Fibroblast of mammary gland (primary cell): ENCODE measurements around the gene TFAM.

ENCODE experiments used
- DNase-seq: peaks from one replicate; pipeline ENCODE4 v3.0.0-alpha.2; 2010; ENCODE audit warnings: low read depth
- H3K4me3 ChIP-seq: 2 replicates; pipeline ENCODE4 v1.5.1; 2011; ENCODE audit warnings: low read depth, mild to moderate bottlenecking, low read length, moderate library complexity; ENCODE audit not compliant: control insufficient read depth
- TF ChIP-seq, protein P1 (sequence below): conservative IDR thresholded peaks from 2 replicates; pipeline ENCODE4 v1.5.1; 2011; ENCODE audit warnings: low read depth, low read length, inconsistent platforms; ENCODE audit not compliant: control insufficient read depth, insufficient read depth

The TFAM gene

DNA sequence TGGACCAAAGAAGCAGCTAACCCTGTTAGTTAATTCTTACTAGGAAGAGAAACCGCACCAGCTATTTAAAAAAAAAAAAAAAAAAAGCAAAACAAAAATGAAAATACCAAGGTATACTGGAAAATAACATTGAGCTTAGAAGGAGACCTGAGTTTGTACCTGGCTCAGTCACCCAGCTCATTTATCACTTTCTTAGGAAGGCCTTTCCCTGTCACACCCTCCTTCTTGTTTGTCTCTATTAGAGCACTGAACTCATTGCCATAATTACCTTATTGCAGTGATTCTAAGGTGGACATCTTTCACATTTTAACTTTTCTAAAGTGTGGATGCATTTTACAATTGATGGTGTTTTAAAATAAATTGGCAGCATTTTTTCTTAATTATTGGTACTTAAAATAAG lies 26.3 kb upstream of the TFAM start:
- DNase-seq = no peak
- TF ChIP-seq, protein P1, sequence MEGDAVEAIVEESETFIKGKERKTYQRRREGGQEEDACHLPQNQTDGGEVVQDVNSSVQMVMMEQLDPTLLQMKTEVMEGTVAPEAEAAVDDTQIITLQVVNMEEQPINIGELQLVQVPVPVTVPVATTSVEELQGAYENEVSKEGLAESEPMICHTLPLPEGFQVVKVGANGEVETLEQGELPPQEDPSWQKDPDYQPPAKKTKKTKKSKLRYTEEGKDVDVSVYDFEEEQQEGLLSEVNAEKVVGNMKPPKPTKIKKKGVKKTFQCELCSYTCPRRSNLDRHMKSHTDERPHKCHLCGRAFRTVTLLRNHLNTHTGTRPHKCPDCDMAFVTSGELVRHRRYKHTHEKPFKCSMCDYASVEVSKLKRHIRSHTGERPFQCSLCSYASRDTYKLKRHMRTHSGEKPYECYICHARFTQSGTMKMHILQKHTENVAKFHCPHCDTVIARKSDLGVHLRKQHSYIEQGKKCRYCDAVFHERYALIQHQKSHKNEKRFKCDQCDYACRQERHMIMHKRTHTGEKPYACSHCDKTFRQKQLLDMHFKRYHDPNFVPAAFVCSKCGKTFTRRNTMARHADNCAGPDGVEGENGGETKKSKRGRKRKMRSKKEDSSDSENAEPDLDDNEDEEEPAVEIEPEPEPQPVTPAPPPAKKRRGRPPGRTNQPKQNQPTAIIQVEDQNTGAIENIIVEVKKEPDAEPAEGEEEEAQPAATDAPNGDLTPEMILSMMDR = no peak
- H3K4me3 ChIP-seq = no peak overlapping the region

DNA sequence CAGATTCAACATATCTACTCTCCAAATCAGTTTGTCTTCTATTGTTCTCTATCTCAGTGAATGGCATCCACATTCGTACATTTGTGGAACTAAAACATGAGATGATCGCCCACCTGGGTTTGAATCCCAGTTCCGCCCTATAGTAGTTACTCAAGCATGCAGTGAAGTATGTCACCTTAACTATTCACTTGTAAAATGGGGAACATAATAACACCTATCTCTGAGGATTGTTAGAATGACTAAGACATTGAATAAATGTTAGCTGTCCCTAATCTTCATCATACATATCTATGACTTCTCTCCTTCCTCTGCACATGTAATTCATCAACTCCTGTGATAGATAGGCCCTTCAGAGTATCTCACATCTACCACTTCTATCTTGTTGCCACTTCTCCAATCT lies 25.7 kb upstream of the TFAM start:
- no peak for DNase-seq
- no peak overlapping the region for H3K4me3 ChIP-seq
- TF ChIP-seq, protein P1 = no peak

DNA sequence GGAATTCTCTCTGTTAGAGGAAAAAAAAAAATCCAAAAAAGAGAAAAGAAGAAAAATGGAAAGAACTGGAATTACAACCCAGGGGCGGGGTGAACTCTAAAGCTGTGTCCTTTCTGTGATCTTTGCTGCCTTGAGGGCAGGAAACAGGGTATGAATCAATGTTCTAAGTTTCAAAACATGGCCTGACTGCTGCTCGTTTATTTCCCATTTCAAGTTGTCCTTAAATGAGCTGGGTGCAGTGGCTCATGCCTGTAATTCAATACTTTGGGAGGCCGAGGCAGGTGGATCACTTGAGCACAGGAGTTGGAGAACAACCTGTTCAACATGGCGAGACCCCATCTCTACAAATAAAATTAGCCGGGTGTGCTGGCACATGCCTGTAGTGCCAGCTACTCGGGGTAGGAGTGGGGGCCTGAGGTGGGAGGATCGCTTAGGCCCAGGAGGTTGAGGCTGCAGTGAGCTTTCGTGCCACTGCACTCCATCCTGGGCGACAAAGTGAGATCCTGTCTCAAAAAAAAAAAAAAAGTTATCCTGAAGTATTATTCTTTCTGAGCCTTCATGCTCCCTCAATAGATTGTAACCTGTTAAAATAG lies 24.7 kb upstream of the TFAM start:
- H3K4me3 ChIP-seq = no peak overlapping the region
- TF ChIP-seq, protein P1 = no peak
- no peak for DNase-seq

DNA sequence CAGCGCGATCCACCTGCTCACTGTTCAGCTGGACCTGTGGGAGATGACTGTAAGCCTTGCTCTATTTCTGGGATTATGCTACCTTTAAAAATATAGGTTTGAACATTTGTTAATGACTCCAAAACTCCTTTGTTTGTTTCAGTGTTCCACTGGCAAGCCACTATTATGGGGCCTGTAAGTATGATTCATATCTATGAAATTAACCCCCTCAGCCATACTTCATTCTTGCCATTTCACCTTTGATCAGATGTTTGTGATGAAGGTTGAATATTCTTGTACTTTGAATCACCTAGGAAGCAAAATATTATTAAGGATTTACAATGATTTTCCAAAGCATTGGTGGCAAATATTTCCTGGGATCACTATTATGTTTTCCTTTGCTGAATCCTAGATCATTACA lies 23.9 kb upstream of the TFAM start:
- DNase-seq = no peak
- H3K4me3 ChIP-seq = no peak overlapping the region
- TF ChIP-seq, protein P1 = no peak

DNA sequence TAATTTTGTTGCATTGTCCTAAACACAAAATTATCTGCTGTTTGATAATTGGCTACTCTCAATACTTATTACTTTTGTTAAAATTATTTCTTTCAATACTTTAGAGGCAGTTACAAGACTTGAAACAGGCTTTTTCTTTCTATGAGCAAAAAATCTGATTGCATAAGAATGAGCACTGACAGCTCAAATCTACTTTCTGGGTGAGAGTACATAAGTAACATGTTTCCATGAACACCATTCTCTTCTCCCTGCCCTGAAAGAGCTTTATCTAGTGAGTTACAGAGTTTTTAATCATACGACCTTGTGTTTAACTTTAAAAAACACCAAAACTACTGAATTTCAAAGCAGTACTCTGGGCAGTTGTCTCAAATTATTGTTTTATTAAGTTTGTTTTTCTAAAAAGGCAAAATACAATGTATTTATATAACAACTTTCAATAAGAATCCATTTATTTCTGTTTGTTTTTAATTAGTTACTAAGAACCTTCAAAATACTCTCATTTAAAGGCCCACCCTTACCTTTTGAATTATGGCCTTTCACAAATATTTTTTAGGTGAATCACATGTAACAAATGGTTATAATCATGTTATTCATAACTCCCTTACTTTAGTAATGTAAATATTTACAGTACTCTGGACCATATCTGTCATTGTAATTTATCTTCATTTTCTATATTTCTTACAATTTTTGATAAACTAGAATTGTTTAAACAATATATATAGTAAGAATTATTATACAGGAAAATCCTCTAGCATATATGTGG lies 23.0 kb upstream of the TFAM start:
- peak; percentile 12 for DNase-seq
- H3K4me3 ChIP-seq = no peak overlapping the region
- TF ChIP-seq, protein P1 = no peak

DNA sequence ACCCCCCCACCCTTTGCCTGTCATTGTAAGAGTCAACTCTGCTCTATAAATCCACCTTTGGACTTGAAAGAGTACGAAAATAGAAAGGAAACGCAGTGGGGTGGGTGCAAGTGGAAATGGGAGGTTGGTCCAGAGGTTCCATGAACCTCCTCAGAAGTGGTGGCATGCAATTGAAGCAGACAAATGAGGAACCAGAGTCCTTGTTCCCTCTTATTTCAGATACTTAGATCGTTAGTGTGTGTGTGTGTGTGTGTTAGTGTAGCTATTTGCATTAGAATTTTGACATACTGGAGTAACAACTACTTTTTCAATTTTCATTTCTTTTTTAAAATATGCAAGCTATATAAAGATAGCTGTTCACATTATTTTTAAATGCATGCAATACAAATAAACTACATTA lies 18.1 kb upstream of the TFAM start:
- no peak overlapping the region for H3K4me3 ChIP-seq
- DNase-seq = no peak
- TF ChIP-seq, protein P1 = no peak
